OCI-LY7 (cell line): ENCODE results near the gene KAT2A. TPM values are rescaled to one million over a fixed set of nuclear protein-coding genes. Genes with fewer than 3 reads are reported as not detected.

ENCODE experiments used
- total RNA-seq, 2 experiments: library from RNA; depleted of rRNA in 1 of 2; stranded (reverse); fragments of >200 nt in 1 of 2; shearing (Covaris generic) in 1 of 2; gene quantifications; 2 replicates each; pipeline ENCODE4 v1.2.3, GENCODE V29; 2014 to 2022

The KAT2A gene
- total RNA-seq, 2 experiments from 2014 or later = 73.0 to 89.8 TPM

Other genes starting within 250 kb of the KAT2A start
- 102 and 105 TPM in 2 replicates for gene ACLY, start 202.4 kb downstream of the KAT2A start, total RNA-seq (2014; rRNA removed; shearing (Covaris generic))
- 203 and 222 TPM in 2 replicates for gene ACLY, start 202.4 kb downstream of the KAT2A start, total RNA-seq (2022)
- 1.1 and 3.2 TPM in 2 replicates for gene ODAD4, start 190.8 kb downstream of the KAT2A start, total RNA-seq (2014; rRNA removed; shearing (Covaris generic))
- 1.3 TPM in 2 replicates for gene ODAD4, start 190.8 kb downstream of the KAT2A start, total RNA-seq (2022)
- gene CNP, start 154.6 kb downstream of the KAT2A start, total RNA-seq (2014; rRNA removed; shearing (Covaris generic)) = 33.8 and 34.1 TPM in 2 replicates
- 43.9 and 50.6 TPM in 2 replicates for gene CNP, start 154.6 kb downstream of the KAT2A start, total RNA-seq (2022)
- 76.4 and 87.1 TPM in 2 replicates for gene DNAJC7, start 103.9 kb downstream of the KAT2A start, total RNA-seq (2014; rRNA removed; shearing (Covaris generic))
- 118 and 124 TPM in 2 replicates for gene DNAJC7, start 103.9 kb downstream of the KAT2A start, total RNA-seq (2022)
- gene NKIRAS2, start 101.3 kb downstream of the KAT2A start, total RNA-seq (2014; rRNA removed; shearing (Covaris generic)) = 34.8 and 40.2 TPM in 2 replicates
- 32.8 and 38.1 TPM in 2 replicates for gene NKIRAS2, start 101.3 kb downstream of the KAT2A start, total RNA-seq (2022)
- gene C17orf113, start 70.8 kb downstream of the KAT2A start, total RNA-seq (2014; rRNA removed; shearing (Covaris generic)) = 0.10 and 0.25 TPM in 2 replicates
- gene C17orf113, start 70.8 kb downstream of the KAT2A start, total RNA-seq (2022) = 0.25 TPM in 1 of 2 replicates, not detected in the other
- gene ZNF385C, start 22.9 kb downstream of the KAT2A start, total RNA-seq (2014; rRNA removed; shearing (Covaris generic)) = 0.21 and 0.85 TPM in 2 replicates
- gene ZNF385C, start 22.9 kb downstream of the KAT2A start, total RNA-seq (2022) = 0.26 and 0.67 TPM in 2 replicates
- gene DHX58, start 8.7 kb downstream of the KAT2A start, total RNA-seq (2014; rRNA removed; shearing (Covaris generic)) = 7.7 and 10.3 TPM in 2 replicates
- 19.4 and 23.7 TPM in 2 replicates for gene DHX58, start 8.7 kb downstream of the KAT2A start, total RNA-seq (2022)
- gene HSPB9, start 1.4 kb upstream of the KAT2A start, total RNA-seq (2014; rRNA removed; shearing (Covaris generic)) = 0.16 TPM in 1 of 2 replicates, not detected in the other
- not detected in 2 replicates for gene HSPB9, start 1.4 kb upstream of the KAT2A start, total RNA-seq (2022)
- gene RAB5C, start 33.6 kb upstream of the KAT2A start, total RNA-seq (2014; rRNA removed; shearing (Covaris generic)) = 37.3 and 50.1 TPM in 2 replicates
- gene RAB5C, start 33.6 kb upstream of the KAT2A start, total RNA-seq (2022) = 60.6 and 61.2 TPM in 2 replicates
- not detected in 2 replicates for gene KCNH4, start 59.8 kb upstream of the KAT2A start, total RNA-seq (2014; rRNA removed; shearing (Covaris generic))
- gene KCNH4, start 59.8 kb upstream of the KAT2A start, total RNA-seq (2022) = not detected in 2 replicates
- not detected in 2 replicates for gene HCRT, start 64.1 kb upstream of the KAT2A start, total RNA-seq (2014; rRNA removed; shearing (Covaris generic))
- not detected in 2 replicates for gene HCRT, start 64.1 kb upstream of the KAT2A start, total RNA-seq (2022)
- 30.0 and 30.7 TPM in 2 replicates for gene GHDC, start 73.1 kb upstream of the KAT2A start, total RNA-seq (2014; rRNA removed; shearing (Covaris generic))
- gene GHDC, start 73.1 kb upstream of the KAT2A start, total RNA-seq (2022) = 25.0 and 33.2 TPM in 2 replicates
- 32.4 and 33.3 TPM in 2 replicates for gene STAT5B, start 155.0 kb upstream of the KAT2A start, total RNA-seq (2014; rRNA removed; shearing (Covaris generic))
- 46.7 and 50.5 TPM in 2 replicates for gene STAT5B, start 155.0 kb upstream of the KAT2A start, total RNA-seq (2022)
- gene STAT5A, start 167.1 kb upstream of the KAT2A start, total RNA-seq (2014; rRNA removed; shearing (Covaris generic)) = 1.9 and 3.8 TPM in 2 replicates
- 7.9 TPM in 2 replicates for gene STAT5A, start 167.1 kb upstream of the KAT2A start, total RNA-seq (2022)